HepG2 (cell line): ENCODE results near the gene METTL26. TPM values are rescaled to one million over a fixed set of nuclear protein-coding genes. Genes with fewer than 3 reads are reported as not detected.

Source experiments
- ATAC-seq: fragments of 200-7000 bp; cut with Tn5 transposase; 3 replicates; pipeline ENCODE4 v1.9.1; 2020; ENCODE audit warnings: mild to moderate bottlenecking, moderate library complexity
- BruUV-seq: library from RNA; stranded (reverse); fragments of 400-500 nt; replicated peaks from 2 replicates; lab custom pipeline; 2021; lab: Mats Ljungman, UMichigan
- CTCF ChIA-PET: fragments of 300-600 bp; formaldehyde crosslinking; extraction: SDS; loops from one replicate; lab custom pipeline; 2021; ENCODE audit warnings: low total read pairs, inconsistent platforms, low intra/inter-chr PET ratio; lab: Yijun Ruan, JAX
- POLR2A ChIA-PET: fragments of 350-600 bp; sonication (Branson Sonifier 250); formaldehyde crosslinking; loops from one replicate; lab custom pipeline; 2020; ENCODE audit warnings: antibody characterized with exemption, inconsistent platforms; lab: Yijun Ruan, JAX
- DNase-seq: peaks from one replicate; pipeline ENCODE4 v3.0.0-alpha.2; 2015; ENCODE audit warnings: low spot score
- FAIRE-seq: peaks from 3 replicates; lab custom pipeline; 2011; peaks lifted over from hg19 to GRCh38; lab: Jason Lieb, UNC
- H2AFZ ChIP-seq: one replicate; pipeline ENCODE4 v1.6.1; 2011; ENCODE audit warnings: low read length, inconsistent platforms
- H3K27ac ChIP-seq: fragments of 300-600 bp; 3 replicates; pipeline ENCODE4 v1.8.0; 2011; ENCODE audit warnings: mixed run types, mild to moderate bottlenecking, mixed read lengths, low read length, inconsistent platforms; ENCODE audit not compliant: insufficient read depth; ENCODE audit errors: extremely low read length
- H3K27me3 ChIP-seq, 2 experiments: fragments of 200-600 bp in 1 of 2; 2 replicates in 1 of 2; 3 replicates in 1 of 2; pipeline versions ENCODE4 v1.6.0 to v1.8.0; 2011; ENCODE audit warnings: low read length in 2 of 2, mild to moderate bottlenecking in 2 of 2, moderate library complexity in 2 of 2, inconsistent platforms in 1 of 2; ENCODE audit not compliant: insufficient read depth in 2 of 2, control insufficient read depth in 1 of 2
- H3K36me3 ChIP-seq, 2 experiments: fragments of 200-600 bp in 1 of 2; replicated peaks in 1 of 2; 2 replicates in 1 of 2; 3 replicates in 1 of 2; pipeline versions ENCODE4 v1.5.1 to v1.8.0; 2011; ENCODE audit warnings: low read length in 2 of 2, inconsistent platforms in 1 of 2; ENCODE audit not compliant: insufficient read depth in 2 of 2, control insufficient read depth in 1 of 2
- H3K4me1 ChIP-seq: 2 replicates; pipeline ENCODE4 v1.5.1; 2012; ENCODE audit warnings: low read length, inconsistent platforms; ENCODE audit not compliant: insufficient read depth
- H3K4me2 ChIP-seq: 2 replicates; pipeline ENCODE4 v1.6.0; 2011; ENCODE audit warnings: low read depth, low read length, inconsistent platforms
- H3K4me3 ChIP-seq, 3 experiments: fragments of 200-600 bp in 1 of 3; sonication (generic), shearing (Covaris generic) in 1 of 3; replicated peaks in 1 of 3; 2 replicates each; pipeline ENCODE4 v1.5.1; 2011 to 2016; ENCODE audit warnings: low read length in 3 of 3, inconsistent platforms in 2 of 3, low read depth in 2 of 3, mild to moderate bottlenecking in 2 of 3, control low read depth in 1 of 3, mixed read lengths in 1 of 3; ENCODE audit not compliant: insufficient read depth in 1 of 3
- H3K79me2 ChIP-seq: one replicate; pipeline ENCODE4 v1.6.1; 2011; ENCODE audit warnings: low read length, inconsistent platforms; ENCODE audit not compliant: insufficient read depth
- H3K9ac ChIP-seq: 2 replicates; pipeline ENCODE4 v1.6.0; 2011; ENCODE audit warnings: mild to moderate bottlenecking, low read depth, low read length, inconsistent platforms; ENCODE audit not compliant: insufficient read depth
- H3K9me3 ChIP-seq: 2 replicates; pipeline ENCODE4 v1.5.1; 2012; ENCODE audit warnings: mild to moderate bottlenecking, low read length
- H4K20me1 ChIP-seq: 2 replicates; pipeline ENCODE4 v1.6.0; 2011; ENCODE audit warnings: inconsistent platforms, mild to moderate bottlenecking, low read length, moderate library complexity; ENCODE audit not compliant: insufficient read depth
- BATF2 ChIP-seq: sonication (generic); formaldehyde crosslinking; IDR thresholded peaks from 2 replicates; pipeline ENCODE4 v1.8.0; 2022; ENCODE audit warnings: mild to moderate bottlenecking, missing genetic modification reagents, moderate library complexity
- ELF3 ChIP-seq: IDR thresholded peaks from 2 replicates; pipeline ENCODE4 v1.6.1; 2016; ENCODE audit warnings: missing genetic modification reagents, missing compliant biosample characterization
- HINFP ChIP-seq: sonication (generic); formaldehyde crosslinking; IDR thresholded peaks from 2 replicates; pipeline ENCODE4 v1.4.0; 2020; ENCODE audit warnings: low read depth, mild to moderate bottlenecking, missing genetic modification reagents
- HOMEZ ChIP-seq: IDR thresholded peaks from 2 replicates; pipeline ENCODE4 v1.6.1; 2016; ENCODE audit warnings: low read depth
- NAIF1 ChIP-seq: sonication (generic); formaldehyde crosslinking; IDR thresholded peaks from 2 replicates; pipeline ENCODE4 v1.5.0; 2020; ENCODE audit warnings: mild to moderate bottlenecking, missing genetic modification reagents, borderline replicate concordance
- NFRKB ChIP-seq: fragments of 450-650 bp; IDR thresholded peaks from 2 replicates; pipeline ENCODE4 v1.6.1; 2017
- SAP130 ChIP-seq: IDR thresholded peaks from 2 replicates; pipeline ENCODE4 v1.6.1; 2016; ENCODE audit warnings: low read depth
- SYNCRIP ChIP-seq: fragments of 200-400 bp; formaldehyde crosslinking; IDR thresholded peaks from 2 replicates; pipeline ENCODE4 v1.6.1; 2018; ENCODE audit warnings: mild to moderate bottlenecking, low read depth, low read length; ENCODE audit not compliant: insufficient read depth
- TAF15 ChIP-seq: fragments of 200-400 bp; formaldehyde crosslinking; IDR thresholded peaks from one replicate; pipeline ENCODE4 v1.6.1; 2018; ENCODE audit warnings: mild to moderate bottlenecking, low read depth, low read length; ENCODE audit not compliant: poor library complexity, severe bottlenecking
- THAP11 ChIP-seq: IDR thresholded peaks from 2 replicates; pipeline ENCODE4 v1.6.1; 2016; ENCODE audit warnings: missing biosample characterization, missing genetic modification reagents
- TMF1 ChIP-seq: sonication (generic); formaldehyde crosslinking; IDR thresholded peaks from 2 replicates; pipeline ENCODE4 v1.8.1; 2022; ENCODE audit warnings: low read depth, missing genetic modification reagents
- TP53 ChIP-seq: sonication (generic); formaldehyde crosslinking; conservative IDR thresholded peaks from 2 replicates; pipeline ENCODE4 v1.4.0; 2020; ENCODE audit warnings: missing genetic modification reagents
- ZNF17 ChIP-seq: sonication (generic); formaldehyde crosslinking; IDR thresholded peaks from 2 replicates; pipeline ENCODE4 v1.5.0; 2020; ENCODE audit warnings: mild to moderate bottlenecking, missing genetic modification reagents
- ZNF432 ChIP-seq: sonication (generic); formaldehyde crosslinking; IDR thresholded peaks from 2 replicates; pipeline ENCODE4 v1.5.0; 2020; ENCODE audit warnings: missing genetic modification reagents, mild to moderate bottlenecking, borderline replicate concordance
- ZNF614 ChIP-seq: IDR thresholded peaks from 2 replicates; pipeline ENCODE4 v1.6.1; 2018; ENCODE audit warnings: missing biosample characterization, missing genetic modification reagents, inconsistent platforms, borderline replicate concordance
- ZNF724P ChIP-seq: sonication (generic); formaldehyde crosslinking; IDR thresholded peaks from 2 replicates; pipeline ENCODE4 v1.8.0; 2022; ENCODE audit warnings: missing genetic modification reagents, borderline replicate concordance
- ZNF761 ChIP-seq: sonication (generic); formaldehyde crosslinking; conservative IDR thresholded peaks from 2 replicates; pipeline ENCODE4 v1.4.0; 2020; ENCODE audit warnings: mild to moderate bottlenecking, missing genetic modification reagents
- ZNF878 ChIP-seq: sonication (generic); formaldehyde crosslinking; IDR thresholded peaks from 2 replicates; pipeline ENCODE4 v1.8.1; 2023; ENCODE audit warnings: mild to moderate bottlenecking, missing genetic modification reagents, moderate library complexity
- WGBS: methylation state at CpG from one replicate; pipeline ENCODE4 v1.1.6; 2017; ENCODE audit warnings: low lambda C conversion rate; 5-methylcytosine and 5-hydroxymethylcytosine counted together
- in situ Hi-C: cut with HindIII; loops from 2 replicates; pipeline ENCODE4 v1.10.0; 2017; ENCODE audit warnings: low pct_unique_long_range_greater_than_20kb; ENCODE audit not compliant: extremely low pct_ligation_motif_present
- intact Hi-C: fragments of 100-400 bp; cut with micrococcal nuclease; formaldehyde crosslinking; loops from one replicate; pipeline ENCODE4 v1.10.0; 2022; ENCODE audit not compliant: unreplicated experiment
- polyA plus RNA-seq, 8 experiments: library from polyadenylated mRNA; depleted of rRNA in 3 of 8; stranded (reverse) in 7 of 8; unstranded in 1 of 8; fragments of >200 nt; fragmentation: Illumina TruSeq in 4 of 8; extraction: Trizol in 4 of 8; gene quantifications; 2 replicates each; pipeline versions ENCODE4 v1.2.1 to v1.2.3, GENCODE V29; 2011 to 2016; ENCODE audit warnings: low read depth in 4 of 8, missing spikeins in 1 of 8, mixed read lengths in 1 of 8; ENCODE audit not compliant: insufficient read depth in 1 of 8
- total RNA-seq, 5 experiments: library from RNA; depleted of rRNA; stranded (reverse); fragments of >200 nt; fragmentation: Illumina TruSeq; extraction: Trizol; gene quantifications; 2 replicates each; pipeline ENCODE4 v1.2.3, GENCODE V29; 2016; ENCODE audit warnings: low read depth in 1 of 5

METTL26 gene
- total and polyA plus RNA-seq, 2 of the 13 experiments (the other 11 are each of a cell fraction or from before 2014, with no cell fraction given), result 65.5 to 70.1 TPM

- H4K20me1 ChIP-seq, result no peaks in the 10 kb centered on the region
- DNase-seq, result no peak
- TF ChIP-seq SAP130 (CRISPR knock-in tag) (no peak), BATF2 (CRISPR knock-in tag) (no peak), ELF3 (CRISPR knock-in tag) (no peak), TP53 (CRISPR knock-in tag) (no peak), ZNF878 (CRISPR knock-in tag) (no peak), NFRKB (no peak), ZNF614 (CRISPR knock-in tag) (no peak), THAP11 (CRISPR knock-in tag) (no peak), HINFP (CRISPR knock-in tag) (no peak), HOMEZ (CRISPR knock-in tag) (no peak), ZNF17 (CRISPR knock-in tag) (no peak), TAF15 (no peak), NAIF1 (no peak), TMF1 (CRISPR knock-in tag) (no peak), ZNF761 (no peak), ZNF432 (CRISPR knock-in tag) (no peak), SYNCRIP (no peak), ZNF724P (CRISPR knock-in tag) (no peak)
- H3K9ac ChIP-seq, result no peak overlapping the region
- H3K9me3 ChIP-seq, result no peaks in the 10 kb centered on the region
- H3K4me3 ChIP-seq, result no peak overlapping the region
- CTCF ChIA-PET, result no interaction called here
- no peaks in the 10 kb centered on the region; a peak in 1 of 5 replicates for H3K36me3 ChIP-seq
- H3K4me2 ChIP-seq, result no peak overlapping the region
- POLR2A ChIA-PET, result no interaction called here
- no peak for FAIRE-seq
- no peak overlapping the region for H2AFZ ChIP-seq
- peaks cover under 1% of the 10 kb centered on the region; the same call in 1 of the 2 replicates for H3K4me1 ChIP-seq
- H3K79me2 ChIP-seq, result no peaks in the 10 kb centered on the region
- no peak for ATAC-seq
- in situ Hi-C loops (no loop called here), intact Hi-C loops (no loop called here)
- no peak overlapping the region for H3K27ac ChIP-seq
- no peaks in the 10 kb centered on the region for H3K27me3 ChIP-seq
- no TSS peak for BruUV-seq
- WGBS, result no CpG with 5 or more reads among the region's 19 CpGs
Measured at GRCh38 chr16:662095-662494, 26.0 kb upstream of the METTL26 start.
